ENCODE data around the gene TSTD2. TPM values are rescaled to one million over a fixed set of nuclear protein-coding genes. Genes with fewer than 3 reads are reported as not detected.

Gene TSTD2
- total RNA-seq = 10 to 100 TPM; 13.9 to 32.9 (median 27.7) TPM

DNA sequence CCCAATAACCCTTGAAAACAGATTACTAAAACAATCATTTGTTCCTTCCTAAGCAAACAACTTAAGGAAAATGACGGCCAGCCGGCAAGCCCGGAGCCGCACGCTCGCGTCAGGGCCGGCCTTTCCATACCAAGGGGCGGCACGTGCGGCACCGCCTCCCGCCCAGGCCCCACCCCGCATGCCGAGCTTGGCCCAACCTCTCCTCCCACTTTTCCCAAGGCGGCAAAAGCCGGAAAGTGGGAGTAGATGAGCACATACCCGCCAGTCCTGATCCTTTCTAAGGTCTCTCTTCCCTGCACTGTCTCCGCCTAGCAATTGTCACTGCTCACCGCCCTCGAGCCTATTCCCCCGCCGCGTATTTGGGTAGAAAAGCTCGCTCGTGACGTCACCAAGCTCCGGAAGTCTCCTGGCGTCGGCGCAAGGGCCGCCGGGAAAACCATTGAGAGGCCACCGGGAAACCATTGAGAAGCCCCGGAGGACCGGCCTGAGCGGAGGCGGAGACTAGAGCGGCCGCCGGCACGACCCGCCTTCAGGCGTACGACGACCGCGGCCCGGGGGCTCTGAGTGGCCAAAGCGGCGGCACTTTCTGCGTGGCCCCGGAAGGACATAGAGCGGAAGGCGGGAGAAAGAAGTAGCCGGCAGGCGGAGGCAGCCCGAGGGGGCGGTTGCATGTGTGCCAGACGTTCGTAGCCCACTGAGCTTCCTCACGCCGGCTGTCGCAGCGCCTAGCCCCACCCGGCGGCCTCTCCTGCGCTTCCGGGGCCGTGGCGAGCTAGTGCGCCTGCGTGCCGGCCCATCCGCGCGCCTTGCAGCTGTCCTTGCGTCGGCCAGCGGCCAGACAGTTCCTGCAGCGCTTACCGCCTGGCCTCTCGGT, at the start of gene TSTD2, which contains the start of gene NCBP1:
TSS of gene TSTD2 (minus strand) at position 384 of the 874 bp plus-strand sequence. CDS start 5,806 bp downstream, outside the sequence.
TSS of gene NCBP1 (plus strand) at position 837 of the 874 bp plus-strand sequence. CDS start 61 bp downstream, outside the sequence.
- Histone ChIP-seq H3K4me3 (peak within 1 kb of the TSS; percentile 73 to 93 (median 85)), H3K27ac (peak within 1 kb of the TSS; percentile 93), H3K4me1 (replicated peaks in 1 of 2) (peaks cover 29 to 41% of the 10 kb centered on the region in 2 donors)
- in situ Hi-C loops (cut with MboI; ENCODE audit: low pct_unique_long_range_greater_than_20kb in 2 of 9, low sequenced_read_pairs in 9 of 9, unreplicated experiment in 9 of 9) = no loop called here
- 0 to 3% (median 0%) methylated on average over 3 to 15 of the region's 83 CpGs; no CpG with 5 or more reads in 4 of the 10 experiments for WGBS, 10 experiments
- peak; percentile 80 to 93 (median 90) for ATAC-seq (replicated peaks in 6 of 8)

DNA sequence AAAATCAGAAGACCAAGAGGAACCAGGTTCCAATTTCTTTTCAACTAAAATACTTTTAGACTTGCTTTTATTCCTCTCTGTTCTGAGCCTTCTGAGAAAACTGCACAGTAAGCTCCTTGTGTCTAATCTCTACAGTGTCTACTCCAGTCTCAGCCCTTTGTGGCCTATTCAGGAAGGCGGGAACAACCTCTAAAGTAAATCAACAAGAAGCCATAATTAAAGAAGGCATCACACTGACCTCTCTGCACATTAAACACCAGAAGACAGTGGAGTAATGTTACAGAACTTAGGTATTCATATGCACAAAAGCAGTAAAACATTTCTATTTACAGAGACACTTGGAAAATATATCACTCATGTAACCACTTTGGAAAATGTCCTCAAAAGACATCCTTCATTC, 49.1 kb upstream of the TSTD2 start:
- Histone ChIP-seq H3K4me3 (no peak overlapping the region), H3K27ac (no peak overlapping the region), H3K4me1 (replicated peaks in 1 of 2) (no peaks in the 10 kb centered on the region)
- WGBS, 10 experiments = 100% methylated on average over 1 of the region's 1 CpG; no CpG with 5 or more reads in 6 of the 10 experiments
- in situ Hi-C loops (cut with MboI; ENCODE audit: low pct_unique_long_range_greater_than_20kb in 2 of 9, low sequenced_read_pairs in 9 of 9, unreplicated experiment in 9 of 9) = no loop called here
- ATAC-seq (replicated peaks in 6 of 8) = peak in 2 of 8 experiments; percentile 37 to 46

DNA sequence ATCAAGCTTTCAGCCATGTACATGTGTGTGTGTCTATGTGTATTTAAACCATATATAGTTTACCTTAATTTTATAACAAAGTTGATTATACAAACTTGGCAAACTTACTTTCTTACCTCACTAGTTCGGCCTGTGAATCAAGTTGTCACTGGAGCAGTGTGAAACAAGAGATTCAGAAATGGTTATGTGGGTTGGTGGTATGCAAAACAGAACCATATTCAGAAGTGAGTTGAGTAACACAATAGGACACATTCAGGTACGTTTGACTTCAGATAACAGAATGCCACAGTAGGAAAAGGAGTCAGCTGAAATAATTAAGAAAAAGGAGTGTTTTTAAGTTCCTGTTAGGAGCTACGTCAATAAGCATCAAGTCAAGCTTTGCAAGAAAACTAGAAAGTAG, 42.5 kb upstream of the TSTD2 start:
- ATAC-seq (replicated peaks in 6 of 8) = no peak
- Histone ChIP-seq H3K4me1 (replicated peaks in 1 of 2) (no peaks in the 10 kb centered on the region), H3K27ac (no peak overlapping the region), H3K4me3 (no peak overlapping the region)
- 67 to 100% (median 92%) methylated on average over 1 to 3 of the region's 3 CpGs for WGBS, 10 experiments
- in situ Hi-C loops (cut with MboI; ENCODE audit: low pct_unique_long_range_greater_than_20kb in 2 of 9, low sequenced_read_pairs in 9 of 9, unreplicated experiment in 9 of 9) = no loop called here

DNA sequence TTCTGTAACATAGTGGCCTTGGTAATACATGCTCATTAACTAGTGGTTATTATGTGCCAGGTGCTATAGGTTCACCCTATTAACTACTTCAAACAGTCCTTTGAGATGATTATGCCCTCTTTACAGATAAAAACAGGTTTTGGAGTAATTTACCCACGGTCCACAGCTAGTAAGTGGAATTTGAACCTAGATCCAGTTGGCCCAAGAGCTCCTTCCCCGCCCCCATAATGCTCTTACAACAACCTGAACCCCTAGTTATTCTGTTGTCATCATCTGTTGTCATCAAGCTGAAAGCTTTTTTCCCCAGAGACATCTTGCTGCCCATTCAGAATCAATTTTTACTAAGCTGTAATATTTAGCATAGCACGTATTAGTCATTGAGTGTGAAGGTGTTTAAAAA, 40.8 kb upstream of the TSTD2 start:
- Histone ChIP-seq H3K4me3 (no peak overlapping the region), H3K4me1 (replicated peaks in 1 of 2) (no peaks in the 10 kb centered on the region), H3K27ac (no peak overlapping the region)
- WGBS, 10 experiments = 71 to 100% (median 85%) methylated on average over 1 to 3 of the region's 3 CpGs; no CpG with 5 or more reads in 1 of the 10 experiments
- in situ Hi-C loops (cut with MboI; ENCODE audit: low pct_unique_long_range_greater_than_20kb in 2 of 9, low sequenced_read_pairs in 9 of 9, unreplicated experiment in 9 of 9) = no loop called here
- ATAC-seq (replicated peaks in 6 of 8) = no peak

DNA sequence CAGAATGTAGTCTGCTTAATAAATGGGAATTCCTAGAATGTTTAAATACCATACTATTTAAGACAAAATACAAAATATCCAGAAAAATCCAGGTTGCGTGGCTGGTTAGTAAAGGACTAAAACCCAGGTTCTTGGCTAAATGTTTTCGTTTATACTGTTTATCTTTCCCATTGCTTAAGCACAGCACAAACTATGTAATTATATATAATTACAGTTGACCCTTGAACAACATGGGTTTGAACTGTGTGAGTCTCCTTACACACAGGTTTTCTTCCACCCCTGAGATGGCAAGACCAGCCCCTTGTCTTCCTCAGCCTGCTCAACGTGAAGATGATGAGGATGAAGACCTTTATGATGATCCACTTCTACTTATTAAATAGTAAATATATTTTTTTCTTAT, 39.2 kb upstream of the TSTD2 start:
- Histone ChIP-seq H3K4me3 (no peak overlapping the region), H3K4me1 (replicated peaks in 1 of 2) (no peaks in the 10 kb centered on the region), H3K27ac (no peak overlapping the region)
- in situ Hi-C loops (cut with MboI; ENCODE audit: low pct_unique_long_range_greater_than_20kb in 2 of 9, low sequenced_read_pairs in 9 of 9, unreplicated experiment in 9 of 9) = no loop called here
- ATAC-seq (replicated peaks in 6 of 8) = no peak
- 71 to 100% (median 91%) methylated on average over 1 to 3 of the region's 3 CpGs for WGBS, 10 experiments

DNA sequence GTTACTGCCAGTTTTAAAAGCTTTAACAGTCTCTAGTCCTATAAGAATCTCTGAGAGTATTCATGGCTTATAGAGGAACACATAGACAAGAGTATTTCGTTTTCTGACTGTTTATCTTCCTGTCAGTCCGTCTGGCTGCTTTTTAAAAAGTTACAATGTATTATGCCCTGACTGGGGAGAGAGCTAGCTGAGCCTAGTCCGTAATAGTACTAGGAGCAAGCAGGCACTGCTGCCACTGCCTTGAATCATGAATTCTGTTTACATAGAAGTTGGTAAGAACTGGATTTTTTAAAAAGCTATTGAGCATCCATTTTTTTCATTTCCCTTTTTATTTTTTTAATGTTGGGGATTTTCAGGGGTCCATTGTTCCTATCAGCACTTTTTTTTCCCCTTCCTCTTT, 37.4 kb upstream of the TSTD2 start:
- H3K4me1 ChIP-seq (replicated peaks in 1 of 2) = no peaks in the 10 kb centered on the region
- no peak overlapping the region for H3K27ac ChIP-seq
- no peak overlapping the region for H3K4me3 ChIP-seq
- in situ Hi-C loops (cut with MboI; ENCODE audit: low pct_unique_long_range_greater_than_20kb in 2 of 9, low sequenced_read_pairs in 9 of 9, unreplicated experiment in 9 of 9) = no loop called here
- ATAC-seq (replicated peaks in 6 of 8) = no peak
- WGBS, 10 experiments = 57 to 100% (median 65%) methylated on average over 1 to 3 of the region's 3 CpGs; no CpG with 5 or more reads in 1 of the 10 experiments

DNA sequence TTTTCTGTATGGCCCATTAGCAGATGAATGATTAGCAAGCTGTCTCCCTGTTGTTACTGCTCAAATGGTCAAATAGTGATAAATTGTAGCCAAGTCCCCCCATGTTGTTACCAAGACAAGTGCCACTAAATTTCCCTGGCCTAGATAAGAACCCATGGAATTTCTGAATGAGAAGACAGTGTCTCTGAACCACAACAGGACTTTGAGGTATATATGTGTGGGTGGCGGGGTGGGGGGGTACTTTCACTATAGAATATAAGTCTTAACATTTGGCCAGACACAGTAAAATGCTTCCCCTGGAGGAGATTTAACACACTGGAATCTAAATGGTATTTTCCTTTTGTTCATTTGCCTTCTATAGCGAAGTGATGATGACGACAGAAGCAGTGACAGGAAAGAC, 35.3 kb upstream of the TSTD2 start:
- Histone ChIP-seq H3K4me3 (no peak overlapping the region), H3K4me1 (replicated peaks in 1 of 2) (no peaks in the 10 kb centered on the region), H3K27ac (no peak overlapping the region)
- in situ Hi-C loops (cut with MboI; ENCODE audit: low pct_unique_long_range_greater_than_20kb in 2 of 9, low sequenced_read_pairs in 9 of 9, unreplicated experiment in 9 of 9) = no loop called here
- WGBS, 10 experiments = 79 to 100% (median 100%) methylated on average over 1 to 3 of the region's 3 CpGs; no CpG with 5 or more reads in 2 of the 10 experiments
- ATAC-seq (replicated peaks in 6 of 8) = no peak

DNA sequence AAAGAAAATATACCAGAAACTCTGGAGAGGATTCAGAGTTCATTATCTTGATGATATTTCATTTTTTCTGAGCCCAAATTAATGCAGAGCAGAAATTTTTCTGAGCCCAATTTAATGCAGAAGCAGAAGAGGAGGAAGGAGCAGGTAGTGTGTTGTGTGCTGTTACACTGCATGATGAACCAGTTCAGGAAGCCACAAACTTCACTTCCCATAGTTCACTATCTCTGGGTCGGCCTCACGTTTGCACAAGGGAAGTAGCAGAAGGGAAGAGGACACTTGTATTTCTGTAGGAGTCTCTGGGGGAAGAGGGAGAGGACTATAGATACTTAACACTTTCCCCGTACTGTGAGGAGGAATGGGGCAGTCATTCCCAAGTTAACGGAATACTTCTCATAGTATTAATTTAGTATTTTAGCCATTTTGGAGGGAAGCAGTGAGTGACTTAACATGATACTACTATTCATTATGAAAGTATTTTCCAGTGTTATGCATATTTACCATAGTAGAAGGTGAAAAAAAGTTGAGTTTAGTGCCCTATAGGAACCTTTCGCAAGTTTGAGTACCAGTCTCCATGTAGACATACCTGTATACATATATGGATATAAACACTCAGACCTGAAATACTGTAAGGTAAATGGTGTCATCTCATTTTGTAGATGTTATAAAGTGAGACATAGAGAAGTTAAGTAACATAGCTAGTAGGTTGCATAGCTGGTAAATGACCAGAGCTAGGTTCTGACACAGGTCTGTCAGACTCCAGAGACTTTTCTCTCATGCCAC, 33.9 kb upstream of the TSTD2 start:
- ATAC-seq (replicated peaks in 6 of 8) = no peak
- no peak overlapping the region for H3K27ac ChIP-seq
- WGBS, 10 experiments = 60 to 100% (median 91%) methylated on average over 1 to 5 of the region's 5 CpGs
- no peak overlapping the region for H3K4me3 ChIP-seq
- in situ Hi-C loops (cut with MboI; ENCODE audit: low pct_unique_long_range_greater_than_20kb in 2 of 9, low sequenced_read_pairs in 9 of 9, unreplicated experiment in 9 of 9) = no loop called here
- H3K4me1 ChIP-seq (replicated peaks in 1 of 2) = no peaks in the 10 kb centered on the region

DNA sequence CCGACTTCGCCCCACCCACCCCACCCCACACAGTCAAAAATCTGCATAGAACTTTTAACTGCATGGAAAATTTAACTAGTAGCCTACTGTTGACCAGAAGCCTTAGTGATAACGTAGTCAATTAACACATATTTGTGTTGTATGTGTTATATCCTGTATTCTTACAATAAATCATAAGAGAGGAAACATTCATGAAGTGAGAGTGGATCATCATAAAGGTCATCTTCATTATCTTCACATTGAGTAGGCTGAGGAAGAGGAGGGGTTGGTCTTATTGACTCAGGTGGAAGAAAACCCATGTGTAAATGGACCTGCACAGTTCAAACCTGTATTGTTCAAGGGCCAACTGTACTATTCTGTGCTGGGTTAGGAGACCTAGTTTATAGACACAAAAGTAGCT, 32.6 kb upstream of the TSTD2 start:
- Histone ChIP-seq H3K4me3 (no peak overlapping the region), H3K4me1 (replicated peaks in 1 of 2) (no peaks in the 10 kb centered on the region), H3K27ac (no peak overlapping the region)
- in situ Hi-C loops (cut with MboI; ENCODE audit: low pct_unique_long_range_greater_than_20kb in 2 of 9, low sequenced_read_pairs in 9 of 9, unreplicated experiment in 9 of 9) = no loop called here
- WGBS, 10 experiments = 60 to 100% (median 91%) methylated on average over 1 to 3 of the region's 3 CpGs; no CpG with 5 or more reads in 4 of the 10 experiments
- no peak for ATAC-seq (replicated peaks in 6 of 8)

DNA sequence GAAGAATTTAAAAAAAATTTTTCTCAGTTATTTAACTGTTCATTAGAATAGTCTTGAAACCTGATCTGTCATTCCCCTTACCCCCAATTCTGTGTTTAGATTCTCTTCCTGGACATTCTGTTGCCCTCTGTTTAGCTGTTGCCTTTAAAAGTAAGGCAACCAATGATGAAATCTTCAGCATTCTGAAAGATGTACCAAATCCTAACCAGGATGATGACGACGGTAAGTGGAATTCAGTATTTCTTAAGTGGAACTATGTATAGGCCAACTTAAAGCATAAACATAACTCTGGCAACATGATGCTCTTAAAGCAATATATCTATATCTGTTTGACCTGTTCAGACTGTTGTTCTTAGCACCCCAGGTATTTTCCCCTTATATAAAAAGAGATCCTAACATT, 27.7 kb upstream of the TSTD2 start:
- Histone ChIP-seq H3K27ac (no peak overlapping the region), H3K4me1 (replicated peaks in 1 of 2) (no peaks in the 10 kb centered on the region), H3K4me3 (no peak overlapping the region)
- WGBS, 10 experiments = 89 to 100% (median 100%) methylated on average over 2 of the region's 2 CpGs; no CpG with 5 or more reads in 2 of the 10 experiments
- ATAC-seq (replicated peaks in 6 of 8) = no peak
- in situ Hi-C loops (cut with MboI; ENCODE audit: low pct_unique_long_range_greater_than_20kb in 2 of 9, low sequenced_read_pairs in 9 of 9, unreplicated experiment in 9 of 9) = no loop called here

DNA sequence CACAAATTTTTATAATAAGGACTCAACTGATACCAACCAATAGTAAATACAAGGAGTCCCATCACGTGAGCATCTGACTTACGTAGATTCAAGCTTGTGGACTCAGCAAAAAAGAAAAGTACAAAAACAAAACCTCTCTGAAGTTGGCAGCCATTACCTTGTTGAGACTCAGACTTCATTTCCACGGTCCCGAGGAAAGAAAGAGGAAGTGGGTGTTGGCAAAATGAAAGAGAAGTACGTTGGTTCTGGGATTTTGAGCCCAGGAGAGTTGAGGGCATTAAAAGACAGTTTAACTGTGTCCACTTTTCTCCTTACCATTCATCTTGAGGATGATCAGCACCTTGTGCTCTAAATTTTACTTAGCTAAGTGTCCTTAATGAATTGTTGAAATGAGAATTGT, 27.2 kb upstream of the TSTD2 start:
- ATAC-seq (replicated peaks in 6 of 8) = no peak
- in situ Hi-C loops (cut with MboI; ENCODE audit: low pct_unique_long_range_greater_than_20kb in 2 of 9, low sequenced_read_pairs in 9 of 9, unreplicated experiment in 9 of 9) = no loop called here
- Histone ChIP-seq H3K4me1 (replicated peaks in 1 of 2) (no peaks in the 10 kb centered on the region), H3K27ac (no peak overlapping the region), H3K4me3 (no peak overlapping the region)
- WGBS, 10 experiments = 77 to 100% (median 87%) methylated on average over 3 to 5 of the region's 5 CpGs; no CpG with 5 or more reads in 2 of the 10 experiments

DNA sequence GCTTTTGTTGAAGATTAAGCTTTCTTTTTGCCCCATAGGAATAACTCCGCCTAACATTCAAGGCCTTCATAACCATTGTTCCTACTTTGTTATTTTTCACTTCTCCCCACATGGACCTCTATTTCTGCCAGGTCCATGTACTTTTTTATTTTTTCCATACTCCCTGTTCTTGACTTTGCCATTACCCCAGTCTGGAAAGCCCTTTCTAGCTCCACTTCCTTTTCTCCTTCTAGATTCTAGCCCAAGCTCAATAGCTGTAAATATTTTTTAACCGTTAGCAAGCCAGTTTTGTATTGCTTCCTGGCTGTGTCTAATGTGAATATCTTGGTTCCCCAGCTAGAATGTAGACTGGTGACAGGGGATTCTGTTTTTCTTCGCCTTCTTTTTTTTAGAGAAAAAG, 26.6 kb upstream of the TSTD2 start:
- no peak overlapping the region for H3K27ac ChIP-seq
- in situ Hi-C loops (cut with MboI; ENCODE audit: low pct_unique_long_range_greater_than_20kb in 2 of 9, low sequenced_read_pairs in 9 of 9, unreplicated experiment in 9 of 9) = no loop called here
- 80 to 100% (median 94%) methylated on average over 1 to 3 of the region's 3 CpGs for WGBS, 10 experiments
- ATAC-seq (replicated peaks in 6 of 8) = no peak
- no peak overlapping the region for H3K4me3 ChIP-seq
- no peaks in the 10 kb centered on the region for H3K4me1 ChIP-seq (replicated peaks in 1 of 2)

DNA sequence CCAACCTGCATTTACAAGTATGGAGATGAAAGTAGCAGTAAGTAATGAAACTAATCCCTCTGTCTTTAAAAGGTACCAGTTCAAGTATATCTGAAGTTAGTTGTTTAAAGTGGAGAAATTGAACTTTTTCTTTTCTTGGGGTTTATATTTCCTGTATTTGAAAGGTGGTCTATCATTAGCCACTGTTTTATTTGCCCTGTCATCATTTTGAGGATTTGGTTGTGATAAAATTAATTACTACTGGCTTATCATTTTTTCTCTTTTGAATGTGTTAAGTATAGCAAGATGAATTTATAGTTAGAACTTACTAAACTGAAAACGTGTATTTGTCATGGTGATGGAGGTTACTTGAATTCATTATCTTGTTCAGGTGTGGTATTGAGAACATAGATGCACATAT, 25.5 kb upstream of the TSTD2 start:
- WGBS, 10 experiments = 0 to 100% (median 86%) methylated on average over 1 of the region's 1 CpG; no CpG with 5 or more reads in 3 of the 10 experiments

More for the DNA sequence above, 25.5 kb upstream of the TSTD2 start:
- Histone ChIP-seq H3K4me3 (no peak overlapping the region), H3K4me1 (replicated peaks in 1 of 2) (no peaks in the 10 kb centered on the region), H3K27ac (no peak overlapping the region)
- no peak for ATAC-seq (replicated peaks in 6 of 8)
- in situ Hi-C loops (cut with MboI; ENCODE audit: low pct_unique_long_range_greater_than_20kb in 2 of 9, low sequenced_read_pairs in 9 of 9, unreplicated experiment in 9 of 9) = no loop called here
